Left lung (tissue), 10 donors: Measurements from ENCODE around the gene LTBP2. TPM values are rescaled to one million over a fixed set of nuclear protein-coding genes. Genes with fewer than 3 reads are reported as not detected.
A peak's percentile ranks its signal among the peaks of the same experiment; 100 is the strongest.

Experiments
- ATAC-seq: fragments of 200-7000 bp; cut with Tn5 transposase; one replicate; pipeline ENCODE4 v1.9.1; 2020; ENCODE audit warnings: moderate library complexity
- DNase-seq, 4 donors: peaks; one replicate each; pipeline ENCODE4 v3.0.0-alpha.2; 2013 to 2020
- H3K27ac ChIP-seq, 2 donors: fragments of 200-600 bp; sonication (generic) in 1 of 2; one replicate each; pipeline versions ENCODE4 v1.5.0 to v1.8.0; 2020 to 2021
- H3K27me3 ChIP-seq, 2 donors: fragments of 200-600 bp; sonication (generic) in 1 of 2; one replicate each; pipeline versions ENCODE4 v1.5.0 to v1.8.0; 2020 to 2021
- H3K36me3 ChIP-seq, 2 donors: fragments of 200-600 bp; sonication (generic) in 1 of 2; one replicate each; pipeline versions ENCODE4 v1.5.0 to v1.8.0; 2020 to 2021
- H3K4me1 ChIP-seq, 2 donors: fragments of 200-600 bp; one replicate each; pipeline ENCODE4 v1.8.0; 2021
- H3K4me3 ChIP-seq, 2 donors: fragments of 200-600 bp; sonication (generic) in 1 of 2; one replicate each; pipeline versions ENCODE4 v1.5.0 to v1.8.0; 2020 to 2021; ENCODE audit warnings: mild to moderate bottlenecking in 1 of 2
- H3K9me3 ChIP-seq, 2 donors: fragments of 200-600 bp; sonication (generic) in 1 of 2; one replicate each; pipeline versions ENCODE4 v1.5.0 to v1.8.0; 2020 to 2021
- CTCF ChIP-seq, 2 donors: fragments of 200-600 bp; sonication (generic) in 1 of 2; IDR thresholded peaks; one replicate each; pipeline versions ENCODE4 v1.5.0 to v1.8.0; 2021; ENCODE audit warnings: antibody characterized with exemption in 2 of 2
- intact Hi-C, 2 donors: fragments of 100-400 bp; cut with DNase I; formaldehyde crosslinking; loops; one replicate each; pipeline versions ENCODE4 v1.11.2 to v1.14.2; 2022
- polyA plus RNA-seq, 6 donors: library from polyadenylated mRNA; unstranded; fragments of 120-200 nt; gene quantifications; one replicate each; pipeline ENCODE4 v1.2.1, GENCODE V29; 2013; ENCODE audit not compliant: insufficient read length in 6 of 6
- total RNA-seq, 2 donors: library from RNA; stranded (reverse); fragmentation: NEBNext Ultra II Directional; extraction: Animal tissue kit (Norgen Biotek cat#: 25700); gene quantifications; one replicate each; pipeline ENCODE4 v1.2.1, GENCODE V29; 2021
- donor health status: DM: no; HTN: yes; CAD: no.
- donor health status: DM: no; HTN: no; CAD: no.

The LTBP2 gene
- total and polyA plus RNA-seq, 8 donors, result 14.0 to 154 (median 19.3) TPM

GRCh38 chr14:74535756-74536325, 76.2 kb downstream of the LTBP2 start:
- ATAC-seq, result peak; percentile 9

GRCh38 chr14:74533576-74533975, 78.5 kb downstream of the LTBP2 start:
- intact Hi-C loops, result no loop called here
- no peaks in the 10 kb centered on the region for H3K9me3 ChIP-seq
- H3K4me3 ChIP-seq, result no peak overlapping the region
- H3K27me3 ChIP-seq, result no peaks in the 10 kb centered on the region
- ATAC-seq (no peak), DNase-seq (no peak)
- H3K4me1 ChIP-seq, result no peaks in the 10 kb centered on the region
- no peak for TF ChIP-seq CTCF (IDR thresholded peaks at IDR 0.05)
- H3K27ac ChIP-seq, result no peak overlapping the region
- H3K36me3 ChIP-seq, result no peaks in the 10 kb centered on the region

More at GRCh38 chr14:74535756-74536325, 76.2 kb downstream of the LTBP2 start:
- no peaks in the 10 kb centered on the region for H3K27me3 ChIP-seq
- H3K4me1 ChIP-seq, result no peaks in the 10 kb centered on the region
- intact Hi-C loops, result no loop called here
- no peak for DNase-seq
- H3K9me3 ChIP-seq, result no peaks in the 10 kb centered on the region
- TF ChIP-seq CTCF (IDR thresholded peaks at IDR 0.05), result no peak
- H3K27ac ChIP-seq, result no peak overlapping the region
- H3K4me3 ChIP-seq, result no peak overlapping the region
- H3K36me3 ChIP-seq, result no peaks in the 10 kb centered on the region

GRCh38 chr14:74532246-74532645, 79.8 kb downstream of the LTBP2 start:
- Histone ChIP-seq H3K27me3 (no peaks in the 10 kb centered on the region), H3K36me3 (no peaks in the 10 kb centered on the region), H3K9me3 (no peaks in the 10 kb centered on the region), H3K4me3 (no peak overlapping the region), H3K27ac (no peak overlapping the region), H3K4me1 (no peaks in the 10 kb centered on the region)
- intact Hi-C loops, result no loop called here
- DNase-seq (no peak), ATAC-seq (no peak)
- TF ChIP-seq CTCF (IDR thresholded peaks at IDR 0.05), result no peak

GRCh38 chr14:74531467-74531866, 80.6 kb downstream of the LTBP2 start:
- ATAC-seq, result peak; percentile 80
- no peaks in the 10 kb centered on the region for H3K36me3 ChIP-seq
- no peaks in the 10 kb centered on the region for H3K9me3 ChIP-seq
- intact Hi-C loops, result no loop called here
- no peak for TF ChIP-seq CTCF (IDR thresholded peaks at IDR 0.05)
- DNase-seq, result peak in 2 of 4 donors; percentile 36 to 62
- no peaks in the 10 kb centered on the region for H3K4me1 ChIP-seq
- H3K27me3 ChIP-seq, result no peaks in the 10 kb centered on the region
- H3K4me3 ChIP-seq, result no peak overlapping the region
- no peak overlapping the region for H3K27ac ChIP-seq

GRCh38 chr14:74531006-74531405, 81.0 kb downstream of the LTBP2 start:
- no peak for ATAC-seq
- Histone ChIP-seq H3K27me3 (no peaks in the 10 kb centered on the region), H3K4me1 (peaks cover 0 to under 1% of the 10 kb centered on the region in 2 donors), H3K36me3 (no peaks in the 10 kb centered on the region), H3K9me3 (no peaks in the 10 kb centered on the region), H3K4me3 (no peak overlapping the region), H3K27ac (no peak overlapping the region)
- intact Hi-C loops, result no loop called here
- no peak for DNase-seq
- TF ChIP-seq CTCF (IDR thresholded peaks at IDR 0.05), result no peak
